HepG2 (cell line): ENCODE results near the gene SYNGR4. TPM values are rescaled to one million over a fixed set of nuclear protein-coding genes. Genes with fewer than 3 reads are reported as not detected.

Experiments used
- ARNT2 ChIP-seq: sonication (generic); formaldehyde crosslinking; IDR thresholded peaks from 2 replicates; pipeline ENCODE4 v1.8.0; 2022; ENCODE audit warnings: mild to moderate bottlenecking, low read depth, missing genetic modification reagents, moderate library complexity
- BCLAF1 ChIP-seq: fragments of 450-650 bp; IDR thresholded peaks from 2 replicates; pipeline ENCODE4 v1.6.1; 2017; ENCODE audit warnings: mild to moderate bottlenecking
- GTF2F1 ChIP-seq: fragments of 150-350 bp; IDR thresholded peaks from 2 replicates; pipeline ENCODE4 v1.6.1; 2014; ENCODE audit warnings: low read length
- JUND ChIP-seq: sonication (generic); formaldehyde crosslinking; IDR thresholded peaks from 2 replicates; pipeline ENCODE4 v1.8.0; 2022; ENCODE audit warnings: mild to moderate bottlenecking, missing genetic modification reagents
- KLF11 ChIP-seq: IDR thresholded peaks from 2 replicates; pipeline ENCODE4 v1.6.1; 2016; ENCODE audit warnings: missing compliant biosample characterization
- KLF13 ChIP-seq: sonication (generic); formaldehyde crosslinking; IDR thresholded peaks from 2 replicates; pipeline ENCODE4 v1.4.0; 2020; ENCODE audit warnings: mild to moderate bottlenecking, missing genetic modification reagents
- KLF15 ChIP-seq: sonication (generic); formaldehyde crosslinking; IDR thresholded peaks from 2 replicates; pipeline ENCODE4 v1.8.1; 2023; ENCODE audit warnings: borderline replicate concordance, mild to moderate bottlenecking, inconsistent platforms, missing genetic modification reagents, mixed read lengths
- KLF16 ChIP-seq, 2 experiments: sonication (generic) in 1 of 2; formaldehyde crosslinking in 1 of 2; IDR thresholded peaks; 2 replicates each; pipeline versions ENCODE4 v1.6.1 to v1.8.0; 2016 to 2023; ENCODE audit warnings: missing genetic modification reagents in 2 of 2, missing compliant biosample characterization in 1 of 2
- MTA3 ChIP-seq: sonication (generic); formaldehyde crosslinking; IDR thresholded peaks from 2 replicates; pipeline ENCODE4 v1.4.0; 2020; ENCODE audit warnings: missing genetic modification reagents
- NCOA2 ChIP-seq: sonication (generic); formaldehyde crosslinking; IDR thresholded peaks from 2 replicates; pipeline ENCODE4 v1.8.0; 2022; ENCODE audit warnings: inconsistent platforms
- TFDP1 ChIP-seq: IDR thresholded peaks from 2 replicates; pipeline ENCODE4 v1.6.1; 2016; ENCODE audit warnings: missing compliant biosample characterization, missing genetic modification reagents, borderline replicate concordance
- TMF1 ChIP-seq: sonication (generic); formaldehyde crosslinking; IDR thresholded peaks from 2 replicates; pipeline ENCODE4 v1.8.1; 2022; ENCODE audit warnings: low read depth, missing genetic modification reagents
- ZEB1 ChIP-seq: IDR thresholded peaks from 2 replicates; pipeline ENCODE4 v1.6.1; 2012; ENCODE audit warnings: mild to moderate bottlenecking, low read depth, inconsistent platforms; ENCODE audit not compliant: insufficient replicate concordance
- ZNF180 ChIP-seq: sonication (generic); formaldehyde crosslinking; IDR thresholded peaks from 2 replicates; pipeline ENCODE4 v1.4.0; 2020; ENCODE audit warnings: low read depth, missing genetic modification reagents, borderline replicate concordance
- ZZZ3 ChIP-seq: sonication (generic); formaldehyde crosslinking; IDR thresholded peaks from 2 replicates; pipeline ENCODE4 v1.4.0; 2020; ENCODE audit warnings: missing genetic modification reagents, mild to moderate bottlenecking, borderline replicate concordance
- polyA plus RNA-seq, 8 experiments: library from polyadenylated mRNA; depleted of rRNA in 3 of 8; stranded (reverse) in 7 of 8; unstranded in 1 of 8; fragments of >200 nt; fragmentation: Illumina TruSeq in 4 of 8; extraction: Trizol in 4 of 8; gene quantifications; 2 replicates each; pipeline versions ENCODE4 v1.2.1 to v1.2.3, GENCODE V29; 2011 to 2016; ENCODE audit warnings: low read depth in 4 of 8, missing spikeins in 1 of 8, mixed read lengths in 1 of 8; ENCODE audit not compliant: insufficient read depth in 1 of 8
- total RNA-seq, 5 experiments: library from RNA; depleted of rRNA; stranded (reverse); fragments of >200 nt; fragmentation: Illumina TruSeq; extraction: Trizol; gene quantifications; 2 replicates each; pipeline ENCODE4 v1.2.3, GENCODE V29; 2016; ENCODE audit warnings: low read depth in 1 of 5
- TF ChIP-seq, protein P1 (sequence below): sonication (generic); formaldehyde crosslinking; IDR thresholded peaks from 2 replicates; pipeline ENCODE4; 2020; ENCODE audit warnings: missing genetic modification reagents, mild to moderate bottlenecking, borderline replicate concordance
- TF ChIP-seq, protein P2 (sequence below): sonication (generic); formaldehyde crosslinking; IDR thresholded peaks from 2 replicates; pipeline ENCODE4 v1.8.0; 2022; ENCODE audit warnings: missing genetic modification reagents, mild to moderate bottlenecking, borderline replicate concordance

Gene SYNGR4
- total and polyA plus RNA-seq, 2 of the 13 experiments (the other 11 are each of a cell fraction or from before 2014, with no cell fraction given), result not detected

GRCh38 chr19:48362716-48363499 lies 1.3 kb upstream of the SYNGR4 start (continued):
- TF ChIP-seq TFDP1 (peak; percentile 16; the same call in 1 of the 2 replicates), KLF13 (CRISPR knock-in tag) (no peak), KLF15 (CRISPR knock-in tag) (no peak), ZZZ3 (CRISPR knock-in tag) (no peak; the same call in 1 of the 2 replicates), ZEB1 (peak; percentile 53), KLF11 (CRISPR knock-in tag) (no peak), MTA3 (CRISPR knock-in tag) (no peak), ZNF180 (CRISPR knock-in tag) (no peak; the same call in 1 of the 2 replicates), KLF16 (CRISPR knock-in tag; IDR thresholded peaks at IDR 0.05) (no peak), NCOA2 (no peak; the same call in 1 of the 2 replicates), BCLAF1 (no peak), ARNT2 (peak; percentile 9; the same call in 1 of the 2 replicates), TMF1 (CRISPR knock-in tag) (no peak), JUND (CRISPR knock-in tag) (no peak), GTF2F1 (no peak)
- TF ChIP-seq, protein P1, sequence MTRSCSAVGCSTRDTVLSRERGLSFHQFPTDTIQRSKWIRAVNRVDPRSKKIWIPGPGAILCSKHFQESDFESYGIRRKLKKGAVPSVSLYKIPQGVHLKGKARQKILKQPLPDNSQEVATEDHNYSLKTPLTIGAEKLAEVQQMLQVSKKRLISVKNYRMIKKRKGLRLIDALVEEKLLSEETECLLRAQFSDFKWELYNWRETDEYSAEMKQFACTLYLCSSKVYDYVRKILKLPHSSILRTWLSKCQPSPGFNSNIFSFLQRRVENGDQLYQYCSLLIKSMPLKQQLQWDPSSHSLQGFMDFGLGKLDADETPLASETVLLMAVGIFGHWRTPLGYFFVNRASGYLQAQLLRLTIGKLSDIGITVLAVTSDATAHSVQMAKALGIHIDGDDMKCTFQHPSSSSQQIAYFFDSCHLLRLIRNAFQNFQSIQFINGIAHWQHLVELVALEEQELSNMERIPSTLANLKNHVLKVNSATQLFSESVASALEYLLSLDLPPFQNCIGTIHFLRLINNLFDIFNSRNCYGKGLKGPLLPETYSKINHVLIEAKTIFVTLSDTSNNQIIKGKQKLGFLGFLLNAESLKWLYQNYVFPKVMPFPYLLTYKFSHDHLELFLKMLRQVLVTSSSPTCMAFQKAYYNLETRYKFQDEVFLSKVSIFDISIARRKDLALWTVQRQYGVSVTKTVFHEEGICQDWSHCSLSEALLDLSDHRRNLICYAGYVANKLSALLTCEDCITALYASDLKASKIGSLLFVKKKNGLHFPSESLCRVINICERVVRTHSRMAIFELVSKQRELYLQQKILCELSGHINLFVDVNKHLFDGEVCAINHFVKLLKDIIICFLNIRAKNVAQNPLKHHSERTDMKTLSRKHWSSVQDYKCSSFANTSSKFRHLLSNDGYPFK (CRISPR knock-in tag), result no peak; the same call in 1 of the 2 replicates
- TF ChIP-seq, protein P2, sequence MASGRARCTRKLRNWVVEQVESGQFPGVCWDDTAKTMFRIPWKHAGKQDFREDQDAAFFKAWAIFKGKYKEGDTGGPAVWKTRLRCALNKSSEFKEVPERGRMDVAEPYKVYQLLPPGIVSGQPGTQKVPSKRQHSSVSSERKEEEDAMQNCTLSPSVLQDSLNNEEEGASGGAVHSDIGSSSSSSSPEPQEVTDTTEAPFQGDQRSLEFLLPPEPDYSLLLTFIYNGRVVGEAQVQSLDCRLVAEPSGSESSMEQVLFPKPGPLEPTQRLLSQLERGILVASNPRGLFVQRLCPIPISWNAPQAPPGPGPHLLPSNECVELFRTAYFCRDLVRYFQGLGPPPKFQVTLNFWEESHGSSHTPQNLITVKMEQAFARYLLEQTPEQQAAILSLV (CRISPR knock-in tag), result no peak
